GM12878 (cell line): ENCODE data around the gene CTR9. TPM values are rescaled to one million over a fixed set of nuclear protein-coding genes. Genes with fewer than 3 reads are reported as not detected.

Source experiments
- ATAC-seq: fragments of 200-7000 bp; cut with Tn5 transposase; 3 replicates; pipeline ENCODE4 v1.9.1; 2020; ENCODE audit warnings: mild to moderate bottlenecking, moderate library complexity
- BruUV-seq: library from RNA; stranded (reverse); fragments of 400-500 nt; replicated peaks from 2 replicates; lab custom pipeline; 2021; lab: Mats Ljungman, UMichigan
- CTCF ChIA-PET: fragments of 300-600 bp; sonication (Branson Sonifier 250); formaldehyde crosslinking; extraction: SDS; loops from one replicate; lab custom pipeline; 2021; ENCODE audit warnings: inconsistent platforms; lab: Yijun Ruan, JAX
- POLR2A ChIA-PET: fragments of 350-600 bp; formaldehyde crosslinking; extraction: SDS; loops from one replicate; lab custom pipeline; 2021; ENCODE audit warnings: inconsistent platforms; lab: Charles Lee
- RAD21 ChIA-PET: fragments of 300-600 bp; sonication (Branson Sonifier 250); formaldehyde crosslinking; loops from one replicate; lab custom pipeline; 2023; ENCODE audit warnings: antibody characterized with exemption; ENCODE audit not compliant: unreplicated experiment; lab: Charles Lee
- SMC1A ChIA-PET: fragments of 300-600 bp; sonication (Branson Sonifier 250); formaldehyde crosslinking; loops from one replicate; lab custom pipeline; 2023; ENCODE audit not compliant: unreplicated experiment, uncharacterized antibody; lab: Charles Lee
- DNase-seq: peaks from one replicate; pipeline ENCODE4 v3.0.0-alpha.2; 2011; ENCODE audit warnings: low read depth, low spot score
- FAIRE-seq: peaks from 3 replicates; lab custom pipeline; 2011; peaks lifted over from hg19 to GRCh38; lab: Jason Lieb, UNC
- H2AFZ ChIP-seq: 2 replicates; pipeline ENCODE4 v1.6.0; 2011; ENCODE audit warnings: low read depth, low read length, control low read depth; ENCODE audit not compliant: control insufficient read depth
- H3K27ac ChIP-seq: 2 replicates; pipeline ENCODE4 v1.5.1; 2011; ENCODE audit warnings: control low read depth; ENCODE audit not compliant: control insufficient read depth, insufficient read depth
- H3K27me3 ChIP-seq, 2 experiments: replicated peaks in 1 of 2; 2 replicates each; pipeline versions ENCODE4 v1.6.0 to v1.6.1; 2011; ENCODE audit warnings: low read length in 1 of 2; ENCODE audit not compliant: control insufficient read depth in 2 of 2, insufficient read depth in 2 of 2
- H3K36me3 ChIP-seq, 2 experiments: 2 replicates each; pipeline ENCODE4 v1.5.1; 2011; ENCODE audit warnings: low read length in 1 of 2; ENCODE audit not compliant: control insufficient read depth in 2 of 2, insufficient read depth in 2 of 2
- H3K4me1 ChIP-seq: 2 replicates; pipeline ENCODE4 v1.6.1; 2011; ENCODE audit warnings: mild to moderate bottlenecking, low read length, moderate library complexity, mixed read lengths; ENCODE audit not compliant: control insufficient read depth, insufficient read depth
- H3K4me2 ChIP-seq: 2 replicates; pipeline ENCODE4 v1.6.0; 2011; ENCODE audit warnings: control low read depth; ENCODE audit not compliant: control insufficient read depth, insufficient read depth
- H3K4me3 ChIP-seq: fragments of 200-600 bp; sonication (generic); 2 replicates; pipeline ENCODE4 v1.5.1; 2016
- H3K79me2 ChIP-seq: 2 replicates; pipeline ENCODE4 v1.6.0; 2011; ENCODE audit warnings: low read length; ENCODE audit not compliant: control insufficient read depth, insufficient read depth
- H3K9ac ChIP-seq: 2 replicates; pipeline ENCODE4 v1.8.0; 2011; ENCODE audit warnings: low read length, control low read depth, mixed read lengths; ENCODE audit not compliant: control insufficient read depth, insufficient read depth
- H3K9me3 ChIP-seq: replicated peaks from 3 replicates; pipeline ENCODE4 v1.5.1; 2011; ENCODE audit warnings: mild to moderate bottlenecking, low read length; ENCODE audit not compliant: control insufficient read depth, insufficient read depth
- H4K20me1 ChIP-seq: 2 replicates; pipeline ENCODE4 v1.6.0; 2011; ENCODE audit not compliant: control insufficient read depth, insufficient read depth
- ASH2L ChIP-seq: fragments of 300-600, 200-600 bp; sonication (generic); IDR thresholded peaks from 2 replicates; pipeline ENCODE4 v1.6.1; 2017; ENCODE audit warnings: low read depth, mild to moderate bottlenecking, borderline replicate concordance
- ESRRA ChIP-seq: IDR thresholded peaks from 2 replicates; pipeline ENCODE4 v1.6.1; 2012; ENCODE audit warnings: mild to moderate bottlenecking, low read length, improper control_type of control experiment
- HDAC2 ChIP-seq: fragments of 200-600 bp; sonication (generic); IDR thresholded peaks from 2 replicates; pipeline ENCODE4 v1.6.1; 2017
- HSF1 ChIP-seq: fragments of 150-350 bp; IDR thresholded peaks from 2 replicates; pipeline ENCODE4 v1.6.1; 2014; ENCODE audit warnings: mild to moderate bottlenecking, low read depth, low read length
- IRF4 ChIP-seq: IDR thresholded peaks from 2 replicates; pipeline ENCODE4 v1.6.1; 2011; ENCODE audit warnings: low read depth, low read length
- MTA3 ChIP-seq: IDR thresholded peaks from 2 replicates; pipeline ENCODE4 v1.6.1; 2012; ENCODE audit warnings: low read length, inconsistent platforms, borderline replicate concordance
- NFYB ChIP-seq: IDR thresholded peaks from 2 replicates; pipeline ENCODE4 v1.6.1; 2011; ENCODE audit warnings: low read depth, mild to moderate bottlenecking, low read length, improper control_type of control experiment, moderate library complexity; ENCODE audit not compliant: insufficient read depth
- RUNX3 ChIP-seq: IDR thresholded peaks from 2 replicates; pipeline ENCODE4 v1.6.1; 2012; ENCODE audit warnings: low read length, inconsistent platforms
- SMAD1 ChIP-seq: fragments of 450-650 bp; IDR thresholded peaks from 2 replicates; pipeline ENCODE4 v1.6.1; 2018; ENCODE audit warnings: mild to moderate bottlenecking, low read depth; ENCODE audit not compliant: partially characterized antibody
- SPI1 ChIP-seq: IDR thresholded peaks from 2 replicates; pipeline ENCODE4 v1.6.1; 2011; ENCODE audit warnings: low read depth, mild to moderate bottlenecking, low read length, moderate library complexity, borderline replicate concordance; ENCODE audit not compliant: insufficient read depth
- ZBTB11 ChIP-seq: fragments of 450-650 bp; formaldehyde crosslinking; IDR thresholded peaks from 2 replicates; pipeline ENCODE4 v1.5.0; 2022; ENCODE audit warnings: mild to moderate bottlenecking, missing genetic modification characterization
- ZNF274 ChIP-seq: IDR thresholded peaks from one replicate; pipeline ENCODE4 v1.8.0; 2011; ENCODE audit not compliant: insufficient read length, insufficient read depth
- WGBS: methylation state at CpG from one replicate; pipeline ENCODE4 v1.1.6; 2016; ENCODE audit warnings: low lambda C conversion rate; ENCODE audit not compliant: insufficient replicate concordance, insufficient coverage; ENCODE audit errors: missing lambda C conversion rate; 5-methylcytosine and 5-hydroxymethylcytosine counted together
- in situ Hi-C: fragments of 300-500 bp; cut with MboI; formaldehyde crosslinking; loops from 9 replicates; pipeline ENCODE4 v1.14.3; 2018; ENCODE audit warnings: mixed read lengths
- intact Hi-C: fragments of 100-400 bp; cut with micrococcal nuclease; formaldehyde crosslinking; loops from one replicate; pipeline ENCODE4 v1.14.2; 2022; ENCODE audit not compliant: unreplicated experiment
- polyA plus RNA-seq, 11 experiments: library from polyadenylated mRNA; depleted of rRNA in 4 of 11; unstranded in 6 of 11; stranded (reverse) in 5 of 11; fragments of >200 nt; fragmentation: Nextera tagmentation in 4 of 11; fragmentation: Illumina TruSeq in 1 of 11; extraction: Ambion mirVana in 4 of 11; extraction: Trizol in 1 of 11; gene quantifications; 1 replicate in 1 of 11; 2 replicates in 10 of 11; pipeline versions ENCODE4 v1.2.1 to v1.2.3, GENCODE V29; 2011 to 2016; ENCODE audit warnings: inconsistent platforms in 2 of 11, missing spikeins in 2 of 11, low read depth in 1 of 11
- total RNA-seq, 4 experiments: library from RNA; depleted of rRNA in 3 of 4; stranded (reverse); fragments of >200 nt in 3 of 4; fragmentation: Illumina TruSeq in 1 of 4; extraction: Trizol in 1 of 4; gene quantifications; 2 replicates each; pipeline versions ENCODE4 v1.2.1 to v1.2.3, GENCODE V29; 2013 to 2021

The CTR9 gene
- total and polyA plus RNA-seq, 10 of the 15 experiments (the other 5 are each of a cell fraction or from before 2014, with no cell fraction given): 13.9 to 54.9 (median 28.9) TPM

GRCh38 chr11:10777806-10778205 lies 26.8 kb downstream of the CTR9 start:
- Histone ChIP-seq H3K4me1 (no peaks in the 10 kb centered on the region), H2AFZ (no peak overlapping the region), H3K36me3 (peaks cover 8 to 26% of the 10 kb centered on the region in 2 experiments), H3K9me3 (no peaks in the 10 kb centered on the region), H3K27ac (no peak overlapping the region), H4K20me1 (0 out of 2 replicates have a peak, but pooled peaks cover 2% of the 10 kb centered on the region), H3K27me3 (no peaks in the 10 kb centered on the region), H3K4me2 (no peak overlapping the region), H3K4me3 (no peak overlapping the region), H3K79me2 (no peaks in the 10 kb centered on the region), H3K9ac (no peak overlapping the region)
- ChIA-PET RAD21 (no interaction called here), SMC1A (interaction anchor here (1.2 kb wide), 1 partner anchor 14 kb away, joined by 4 read pairs; no protein-coding TSS in a partner anchor), POLR2A (no interaction called here), CTCF (interaction anchor here (2.6 kb wide), 1 partner anchor 11 kb away, joined by 8 read pairs; no protein-coding TSS in a partner anchor)
- 81% methylated on average over 6 of the region's 6 CpGs for WGBS
- intact Hi-C loops (no loop called here), in situ Hi-C loops (no loop called here)
- FAIRE-seq (no peak), ATAC-seq (no peak), DNase-seq (no peak)
- TF ChIP-seq SPI1 (no peak), IRF4 (no peak)
- BruUV-seq: no TSS peak

GRCh38 chr11:10778217-10778970 lies 27.3 kb downstream of the CTR9 start:
- Histone ChIP-seq H3K27me3 (no peaks in the 10 kb centered on the region), H3K9me3 (no peaks in the 10 kb centered on the region), H3K36me3 (peaks cover 8 to 21% of the 10 kb centered on the region in 2 experiments), H2AFZ (no peak overlapping the region), H3K79me2 (no peaks in the 10 kb centered on the region), H3K27ac (no peak overlapping the region), H3K4me2 (no peak overlapping the region), H4K20me1 (0 out of 2 replicates have a peak, but pooled peaks cover 2% of the 10 kb centered on the region), H3K9ac (no peak overlapping the region), H3K4me1 (no peaks in the 10 kb centered on the region), H3K4me3 (no peak overlapping the region)
- no peak for FAIRE-seq
- WGBS: 68% methylated on average over 13 of the region's 13 CpGs
- in situ Hi-C loops: no loop called here
- intact Hi-C loops: no loop called here
- DNase-seq: no peak
- no peak for ATAC-seq
- ChIA-PET CTCF (interaction anchor here (2.6 kb wide), 1 partner anchor 11 kb away, joined by 8 read pairs; no protein-coding TSS in a partner anchor), RAD21 (no interaction called here), POLR2A (no interaction called here), SMC1A (interaction anchor here (1.2 kb wide), 1 partner anchor 15 kb away, joined by 4 read pairs; no protein-coding TSS in a partner anchor)
- no TSS peak for BruUV-seq
- TF ChIP-seq RUNX3: no peak
- no peak for TF ChIP-seq ZNF274
- no peak for TF ChIP-seq SMAD1
- TF ChIP-seq ZBTB11 (CRISPR knock-in tag): no peak
- no peak for TF ChIP-seq HDAC2
- TF ChIP-seq ESRRA: no peak
- TF ChIP-seq MTA3: no peak
- TF ChIP-seq HSF1: no peak
- no peak for TF ChIP-seq ASH2L
- TF ChIP-seq NFYB: no peak
